ENCODE data around the gene MELTF.

Gene MELTF

DNA sequence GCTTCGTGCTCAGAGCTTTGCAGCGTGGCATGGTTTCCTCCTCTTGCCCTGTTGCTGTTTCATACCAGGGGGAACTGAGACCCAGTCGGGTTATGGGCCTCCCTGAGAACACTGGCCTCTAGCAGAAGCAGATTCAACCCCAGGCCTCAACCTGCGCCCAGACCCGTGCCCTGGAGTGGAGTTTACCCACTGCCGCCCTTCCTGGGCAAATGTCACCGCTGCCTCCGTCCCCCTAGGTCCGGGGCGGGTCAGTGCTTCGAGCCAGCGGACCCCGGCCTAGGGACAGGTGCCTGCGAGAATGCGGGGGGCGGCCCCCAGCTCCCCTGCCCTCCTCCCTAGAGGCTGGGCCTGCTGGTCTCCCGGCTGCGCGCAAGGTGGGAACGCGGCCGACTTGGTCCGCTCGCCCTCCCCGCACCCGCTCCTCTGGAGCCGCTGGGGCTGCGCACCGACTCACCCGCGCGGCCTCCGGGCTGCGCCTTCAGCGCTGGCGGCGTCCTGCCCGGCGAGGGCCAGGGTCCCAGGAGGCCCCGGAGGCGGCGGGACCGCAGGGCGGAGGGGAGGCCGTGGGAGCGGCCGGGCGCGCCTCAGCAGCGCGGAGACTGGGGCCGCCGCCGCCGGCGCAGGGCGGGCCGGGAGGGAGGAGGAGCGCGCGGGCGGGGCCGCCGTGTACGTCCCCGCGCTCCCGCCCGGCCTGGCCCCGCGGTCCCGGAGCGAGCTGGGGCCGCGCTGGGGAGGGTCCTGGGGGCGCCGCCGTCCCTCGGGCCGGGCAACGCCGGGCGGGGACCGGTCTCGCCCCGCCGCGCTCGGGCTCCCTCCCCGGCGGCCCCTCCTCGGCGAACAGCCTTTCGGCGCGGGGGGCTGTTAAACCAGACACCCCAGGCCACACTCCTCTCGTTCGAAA lies 61.1 kb downstream of the MELTF start, which contains the start of gene PIGZ:
TSS of gene PIGZ (minus strand) at position 601 of the 901 bp plus-strand sequence. CDS start 16,802 bp downstream, outside the sequence.
- peak; percentile 41 for DNase-seq (ENCODE audit: low spot score)

DNA sequence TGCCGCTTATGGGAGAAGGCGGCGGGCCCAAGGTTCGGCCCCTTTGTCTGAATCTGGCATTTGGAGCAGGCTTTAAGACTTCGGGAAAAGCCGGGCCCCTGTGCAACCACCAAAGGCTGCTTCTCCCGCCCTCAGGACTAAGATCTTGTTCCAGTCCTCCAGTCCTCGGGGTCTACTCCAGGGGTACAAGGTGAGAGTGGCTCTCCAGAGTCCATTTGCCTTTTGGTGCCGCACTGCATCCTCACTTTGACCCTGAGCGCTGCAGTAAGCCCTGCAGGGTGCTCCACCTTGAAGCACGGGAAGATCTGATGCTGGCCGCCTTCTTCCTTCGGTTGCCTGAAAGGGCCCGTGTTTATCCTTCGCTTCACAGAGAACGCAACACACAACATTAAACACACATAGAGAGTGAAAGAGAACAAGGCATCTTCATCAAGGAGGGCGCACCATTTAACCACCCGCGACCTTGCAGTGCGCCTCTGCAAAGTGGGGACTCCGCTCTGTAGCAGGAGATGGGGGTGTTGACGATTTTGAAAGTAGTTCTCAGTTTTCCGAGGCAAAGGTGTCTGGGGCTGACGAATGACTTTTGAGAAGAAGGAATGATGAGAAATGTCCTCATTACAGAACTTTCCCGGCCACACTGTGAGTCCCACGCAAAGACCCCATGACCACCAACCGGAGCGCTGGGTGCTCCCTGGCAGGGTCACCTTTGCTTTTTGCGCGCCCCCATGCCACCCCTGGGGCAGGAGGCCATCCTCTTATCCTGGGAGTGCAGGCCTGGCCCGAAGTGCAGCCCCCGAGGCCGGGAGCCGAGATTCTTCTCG lies 62.0 kb downstream of the MELTF start:
- no peak for DNase-seq (ENCODE audit: low spot score)

DNA sequence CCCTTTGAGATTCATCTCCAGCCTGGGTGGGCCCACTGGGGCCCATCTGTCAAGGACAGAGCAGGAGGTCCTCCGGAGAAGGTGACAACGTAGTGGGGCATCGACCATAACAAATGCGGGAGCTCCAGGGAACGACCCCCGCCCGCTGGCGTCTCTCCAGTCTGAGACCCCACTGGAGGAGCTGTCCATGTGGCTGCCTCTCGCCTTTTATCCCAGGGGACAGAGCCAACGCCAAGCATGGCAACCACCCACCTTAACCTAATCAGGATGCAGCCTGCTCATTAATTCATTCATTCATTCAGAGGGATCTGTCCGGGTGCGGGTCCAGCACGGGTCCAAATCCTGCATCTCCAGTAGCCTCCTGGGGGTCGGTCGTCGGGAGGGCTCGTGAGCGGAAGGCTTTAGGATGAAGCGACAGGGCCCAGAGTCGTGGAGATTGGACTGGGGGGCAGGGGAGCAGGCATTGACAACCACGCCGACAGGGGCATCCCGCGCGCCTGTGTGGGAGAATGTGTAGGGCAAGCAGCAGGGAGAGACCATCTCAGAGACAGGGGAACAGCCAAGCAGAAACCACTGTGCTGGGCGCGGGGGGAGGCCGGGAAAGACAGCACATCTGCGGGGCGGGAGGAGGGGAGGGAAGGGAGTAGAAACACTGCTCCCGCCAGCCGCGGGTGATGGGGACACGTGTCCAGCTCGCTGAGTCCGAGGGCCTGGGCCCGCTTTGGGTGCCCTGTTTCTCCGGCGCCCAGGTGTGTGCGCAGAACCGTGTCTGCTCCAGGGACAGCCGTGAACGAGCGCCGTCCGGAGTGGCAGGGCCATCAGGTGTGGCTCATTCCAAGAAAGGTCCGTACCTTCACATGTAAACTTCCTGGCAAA lies 62.9 kb downstream of the MELTF start:
- DNase-seq (ENCODE audit: low spot score) = no peak

DNA sequence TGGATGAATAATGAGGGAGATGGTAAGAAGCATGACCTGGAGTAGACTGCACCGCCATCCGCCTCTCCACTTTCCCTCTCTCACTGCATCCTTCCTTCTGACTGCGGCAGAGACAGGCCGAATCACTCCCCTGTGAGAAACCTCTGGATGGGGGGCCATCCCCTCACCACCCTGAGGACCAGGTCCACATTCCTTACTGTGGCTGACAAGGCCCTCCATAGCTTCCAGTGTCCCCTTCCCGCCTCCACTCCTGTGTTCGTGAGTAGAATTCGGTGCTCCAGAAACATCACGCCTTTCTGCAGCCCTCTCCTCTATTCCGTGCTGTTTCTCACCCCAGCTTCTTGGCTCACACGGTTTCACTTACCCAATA lies 63.8 kb downstream of the MELTF start:
- no peak for DNase-seq (ENCODE audit: low spot score)

DNA sequence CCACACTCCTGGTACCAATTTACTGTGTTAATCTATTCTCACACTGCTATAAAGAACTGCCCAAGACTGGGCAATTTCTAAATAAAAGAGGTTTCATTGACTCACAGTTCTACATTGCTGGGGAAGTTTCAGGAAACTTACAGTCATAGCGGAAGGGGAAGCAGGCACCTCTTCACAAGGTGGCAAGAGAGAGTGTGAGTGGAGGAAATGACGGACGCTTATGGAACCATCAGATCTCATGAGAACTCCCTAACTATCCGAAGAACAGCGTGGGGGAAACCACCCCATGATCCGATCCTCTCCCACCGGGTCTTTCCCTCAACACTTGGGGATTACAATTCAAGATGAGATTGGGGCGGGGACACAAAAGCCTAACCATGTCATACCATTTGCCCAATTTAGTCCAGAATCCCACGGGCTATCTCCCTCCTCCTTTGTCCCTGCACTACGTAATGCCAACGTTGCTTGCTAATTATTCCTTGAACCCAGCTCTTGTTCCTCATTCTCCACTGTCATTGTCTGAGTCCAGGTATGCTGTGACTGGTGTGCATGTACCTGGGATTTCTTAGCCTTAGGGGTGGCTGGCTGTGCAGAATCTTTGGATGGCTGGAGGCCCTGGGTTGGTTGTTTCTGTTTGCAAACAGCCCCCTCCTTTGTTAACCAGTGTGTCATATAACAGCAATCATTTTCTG lies 64.4 kb downstream of the MELTF start:
- DNase-seq (ENCODE audit: low spot score) = no peak

DNA sequence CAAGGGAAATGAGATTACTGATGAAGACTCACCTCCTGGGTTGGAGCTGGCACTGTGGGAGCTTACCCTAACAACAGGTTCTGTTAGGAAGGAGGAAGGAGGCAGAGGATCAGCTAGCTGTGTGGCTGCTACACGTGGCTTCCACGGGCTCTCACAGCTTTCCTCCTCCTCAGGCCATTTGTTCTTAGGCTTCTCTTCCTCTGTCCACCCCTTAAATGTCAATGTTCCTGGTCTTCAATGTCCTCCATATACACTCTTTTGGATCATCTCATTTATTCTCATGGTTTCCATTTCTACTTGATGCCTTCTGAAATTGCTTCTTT lies 66.0 kb downstream of the MELTF start:
- no peak for DNase-seq (ENCODE audit: low spot score)

DNA sequence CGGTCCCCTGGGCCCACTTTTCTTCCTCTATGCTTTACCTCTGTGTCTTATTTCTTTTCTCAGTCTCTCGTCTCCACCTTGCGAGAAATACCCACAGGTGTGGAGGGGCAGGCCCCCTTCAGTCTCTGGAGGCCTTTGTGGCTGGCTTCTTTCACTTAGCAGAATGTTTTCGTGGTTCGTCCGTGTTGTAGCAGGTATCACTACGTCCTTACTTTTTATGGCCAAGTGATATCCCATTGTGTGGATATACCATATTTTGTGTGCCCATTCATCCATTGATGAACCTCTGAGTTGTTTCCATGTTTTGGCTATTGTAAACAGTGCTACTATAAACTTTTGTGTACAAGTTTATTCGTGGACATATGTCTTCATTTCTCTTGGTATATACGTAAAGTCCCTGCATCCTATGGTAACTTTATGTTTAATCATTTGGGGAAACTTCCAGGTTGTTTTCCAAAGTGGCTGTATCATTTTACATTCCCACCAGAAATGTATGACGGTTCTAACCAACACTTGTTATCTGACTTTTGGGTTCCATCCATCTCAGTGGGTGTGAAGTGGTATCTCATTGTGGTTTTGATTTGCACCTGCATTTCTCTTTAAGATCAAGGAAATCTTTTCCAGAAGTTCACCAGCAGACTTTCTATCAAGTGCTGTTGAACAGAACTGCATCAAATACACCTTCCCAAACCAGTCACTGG lies 66.5 kb downstream of the MELTF start:
- DNase-seq (ENCODE audit: low spot score) = no peak

DNA sequence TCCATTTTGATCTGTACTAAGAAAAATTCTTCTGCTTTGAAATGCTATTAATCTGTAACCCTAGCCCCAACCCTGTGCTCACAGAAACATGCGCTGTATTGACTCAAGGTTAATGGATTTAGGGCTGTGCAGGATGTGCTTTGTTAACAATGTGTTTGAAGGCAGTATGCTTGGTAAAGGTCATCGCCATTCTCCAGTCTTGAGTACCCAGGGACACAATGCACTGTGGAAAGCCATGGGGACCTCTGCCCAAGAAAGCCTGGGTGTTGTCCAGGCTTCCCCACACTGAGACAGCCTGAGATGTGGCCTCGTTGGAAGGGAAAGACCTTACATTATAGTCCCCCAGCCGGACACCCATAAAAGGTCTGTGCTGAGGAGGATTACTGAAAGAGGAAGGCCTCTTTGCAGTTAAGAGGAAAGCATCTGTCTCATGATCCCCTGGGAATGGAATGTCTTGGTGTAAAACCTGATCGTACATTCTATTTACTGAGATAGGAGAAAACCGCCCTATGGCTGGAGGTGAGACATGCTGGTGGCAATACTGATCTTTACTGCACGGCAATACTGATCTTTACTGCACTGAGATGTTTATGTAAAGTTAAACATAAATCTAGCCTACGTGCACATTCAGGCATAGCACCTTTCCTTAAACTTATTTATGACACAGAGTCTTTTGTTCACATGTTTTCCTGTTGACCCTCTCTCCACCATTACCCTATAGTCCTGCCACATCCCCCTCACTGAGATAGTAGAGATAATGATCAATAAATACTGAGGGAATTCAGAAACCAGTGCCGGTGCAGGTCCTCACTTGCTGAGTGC lies 67.3 kb downstream of the MELTF start:
- DNase-seq (ENCODE audit: low spot score) = no peak

DNA sequence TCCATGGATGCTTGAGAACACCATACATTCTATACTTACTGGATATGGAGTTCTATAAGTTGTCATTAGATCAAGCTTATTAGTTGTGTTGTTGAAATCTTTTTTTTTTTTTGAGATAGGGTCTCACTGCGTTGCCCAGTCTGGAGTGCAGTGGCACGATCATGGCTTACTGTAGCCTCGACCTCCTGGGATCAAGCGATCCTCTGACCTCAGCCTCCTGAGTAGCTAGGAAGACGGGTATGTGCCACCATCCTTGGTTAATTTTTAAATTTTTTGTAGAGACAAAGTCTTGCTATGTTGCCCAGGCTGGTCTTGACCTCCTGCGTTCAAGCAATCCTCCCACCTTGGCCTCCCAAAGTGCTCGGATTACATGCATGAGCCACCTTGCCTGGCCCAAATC lies 74.8 kb downstream of the MELTF start:
- no peak for DNase-seq (ENCODE audit: low spot score)
